Myocyte (in vitro differentiated cells): ENCODE results near the gene DNAJB9. TPM values are rescaled to one million over a fixed set of nuclear protein-coding genes. Genes with fewer than 3 reads are reported as not detected.
A peak's percentile ranks its signal among the peaks of the same experiment; 100 is the strongest.
"Not testable (repeated sequence)": the region's sequence is repeated elsewhere in the genome, so short reads cannot be mapped to it uniquely, and the experiment has no call there.

ENCODE experiments used
- DNase-seq: peaks from one replicate; pipeline ENCODE4 v3.0.0-alpha.2; 2012; ENCODE audit warnings: low read depth
- polyA plus RNA-seq: library from polyadenylated mRNA; unstranded; fragments of >200 nt; gene quantifications from one replicate; pipeline ENCODE4 v1.2.1, GENCODE V29; 2012; ENCODE audit warnings: missing spikeins
- total RNA-seq: library from RNA; depleted of rRNA; stranded (reverse); fragments of >200 nt; gene quantifications from 2 replicates; pipeline ENCODE4 v1.2.3, GENCODE V29; 2014

The DNAJB9 gene
- 85.2 and 90.5 TPM in 2 replicates for total RNA-seq
- 52.9 TPM for polyA plus RNA-seq

DNA sequence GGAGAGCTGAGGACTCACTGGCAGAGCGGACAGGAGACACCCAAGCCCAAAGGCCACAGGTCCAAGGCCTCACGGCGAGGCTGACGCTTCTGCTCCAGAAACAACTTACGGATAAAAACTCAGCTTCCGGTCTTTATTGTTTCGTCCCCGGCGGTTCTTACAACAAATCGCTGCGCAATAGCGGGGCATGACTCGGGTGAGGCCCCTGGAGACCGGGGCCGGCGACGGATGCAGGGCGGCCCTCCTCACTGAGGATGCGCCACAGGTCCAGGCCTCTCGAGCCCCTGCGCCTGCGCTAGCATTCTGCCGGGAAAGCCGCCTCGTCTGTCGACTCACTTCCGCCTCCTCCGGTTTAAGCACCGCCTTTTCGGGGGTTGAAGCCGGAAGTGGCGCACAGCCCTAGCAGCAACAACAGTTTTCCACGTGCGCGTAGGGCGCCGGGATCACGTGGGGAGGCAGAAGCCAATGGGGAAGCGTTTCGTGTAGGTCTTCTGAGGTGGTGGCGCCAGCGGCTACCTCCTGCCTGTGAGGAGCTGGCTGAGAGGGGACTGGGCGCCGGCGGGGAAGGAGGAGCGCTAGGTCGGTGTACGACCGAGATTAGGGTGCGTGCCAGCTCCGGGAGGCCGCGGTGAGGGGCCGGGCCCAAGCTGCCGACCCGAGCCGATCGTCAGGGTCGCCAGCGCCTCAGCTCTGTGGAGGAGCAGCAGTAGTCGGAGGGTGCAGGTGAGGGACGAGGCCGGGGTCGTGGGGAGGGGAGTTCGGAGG is at the start of gene DNAJB9, which contains the start of gene THAP5:
DNAJB9 (plus strand) TSS at position 494 of the 765 bp plus-strand sequence. CDS start 1,853 bp downstream, outside the sequence.
THAP5 (minus strand) TSS at position 326 of the 765 bp plus-strand sequence; CDS start at position 189, 137 bp downstream.
- DNase-seq: peak; percentile 100

DNA sequence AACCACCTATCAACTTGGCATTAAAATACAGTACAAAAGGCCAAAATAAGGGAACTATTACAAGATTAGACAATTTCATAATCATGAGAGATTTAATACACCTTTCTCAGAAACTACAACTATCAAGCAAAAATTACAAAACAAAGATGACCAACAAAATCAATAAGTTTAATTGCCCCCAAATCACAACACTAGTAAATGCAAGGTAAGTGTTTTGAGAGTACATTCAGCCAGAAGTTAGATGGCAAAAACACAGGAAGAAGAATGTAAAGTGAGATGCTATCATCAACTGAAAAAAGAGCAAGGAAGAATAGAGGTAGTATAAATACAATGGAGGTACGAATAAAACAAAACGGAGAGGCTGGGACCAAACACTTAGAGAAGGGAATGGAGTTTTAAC is 46.9 kb upstream of the DNAJB9 start:
- no peak for DNase-seq

- DNase-seq: peak; percentile 92
Measured at GRCh38 chr7:108525327-108525984, 44.2 kb upstream of the DNAJB9 start.

DNA sequence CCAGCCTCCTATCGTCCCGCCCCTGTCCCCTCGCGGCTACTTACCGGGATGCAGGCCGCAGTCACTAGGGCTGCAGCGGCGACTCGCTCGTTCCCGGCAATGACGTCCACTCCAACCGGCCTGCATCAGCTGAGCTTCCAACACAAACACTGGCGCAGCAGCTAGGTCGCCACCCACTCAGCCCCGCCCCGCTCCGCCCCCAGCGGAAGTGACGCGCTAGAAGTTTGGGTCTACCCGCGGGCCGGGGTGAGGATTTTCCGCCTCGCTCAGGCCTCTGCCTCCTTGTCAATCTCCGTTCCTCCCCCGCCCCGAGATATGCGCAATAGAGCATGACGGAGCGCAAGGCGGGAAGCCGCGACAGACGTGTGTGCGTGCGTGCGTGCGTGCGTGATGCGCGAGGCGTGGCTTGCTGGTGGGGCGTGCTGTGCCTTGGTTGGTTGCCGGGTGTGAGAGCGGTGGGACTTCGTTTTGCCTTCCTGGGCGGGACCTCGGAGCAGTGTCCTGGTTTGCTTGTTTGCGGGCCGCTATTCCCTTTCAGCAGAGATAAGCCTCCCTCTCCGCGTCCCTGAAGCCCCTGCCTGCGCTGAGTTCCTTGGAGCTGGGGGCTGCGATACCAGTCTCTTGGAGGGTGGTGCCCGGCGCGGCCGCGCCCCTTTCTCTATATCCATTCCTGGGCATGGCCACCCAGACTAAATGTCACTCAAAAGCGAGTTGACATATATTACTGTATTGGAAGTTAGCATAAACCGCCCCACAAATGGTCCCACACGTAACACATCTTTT is 43.5 kb upstream of the DNAJB9 start, which contains the start of gene PNPLA8:
PNPLA8 (minus strand) TSS at position 151 of the 783 bp plus-strand sequence. CDS start 10,644 bp downstream, outside the sequence.
- DNase-seq: peak; percentile 100

GRCh38 chr7:108526768-108527017 is 43.0 kb upstream of the DNAJB9 start:
- no peak for DNase-seq

- no peak for DNase-seq
Measured at GRCh38 chr7:108528183-108528712, 41.4 kb upstream of the DNAJB9 start.

GRCh38 chr7:108529341-108529740 is 40.3 kb upstream of the DNAJB9 start:
- no peak for DNase-seq

- DNase-seq: no peak
Measured at GRCh38 chr7:108533712-108534111, 36.0 kb upstream of the DNAJB9 start.

GRCh38 chr7:108535257-108535656 is 34.4 kb upstream of the DNAJB9 start:
- no peak for DNase-seq

DNA sequence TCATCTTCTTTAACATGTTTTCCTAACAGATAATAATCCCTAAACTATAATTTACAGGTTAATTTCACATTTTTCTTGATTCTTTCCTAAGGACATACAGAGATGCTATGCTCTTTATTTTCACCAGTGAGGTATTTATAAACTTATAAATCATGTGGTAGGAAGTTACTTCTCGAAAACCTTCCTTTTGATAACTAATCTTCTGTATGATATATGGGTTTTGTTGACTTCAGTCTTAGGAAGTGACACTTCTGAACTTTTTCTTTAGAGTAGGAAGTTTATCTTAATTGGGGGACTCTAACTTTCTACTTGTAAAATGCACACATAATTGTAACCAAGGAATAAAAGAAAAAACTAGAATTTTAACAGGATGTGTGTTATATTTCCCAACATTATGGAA is 33.9 kb upstream of the DNAJB9 start:
- no peak for DNase-seq

DNA sequence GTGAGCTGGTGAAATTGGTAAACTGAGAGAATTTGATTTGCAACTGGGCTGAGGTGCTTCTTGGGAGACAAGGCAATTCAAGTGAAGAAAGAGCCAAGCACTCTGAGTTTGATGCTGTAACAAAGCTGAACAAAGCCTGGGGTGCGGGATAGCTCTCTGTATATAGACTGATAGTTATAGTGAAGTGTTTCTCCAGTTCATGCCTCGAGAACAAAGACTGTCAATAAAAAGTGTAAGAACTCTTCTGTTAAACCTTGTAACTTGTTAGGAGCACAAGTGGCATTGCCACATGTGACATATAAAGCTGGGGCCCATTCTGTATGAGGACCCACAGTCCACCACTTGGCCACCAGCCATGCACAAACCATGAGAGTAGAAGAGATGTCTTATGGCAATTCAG is 32.4 kb upstream of the DNAJB9 start:
- DNase-seq: no peak

DNA sequence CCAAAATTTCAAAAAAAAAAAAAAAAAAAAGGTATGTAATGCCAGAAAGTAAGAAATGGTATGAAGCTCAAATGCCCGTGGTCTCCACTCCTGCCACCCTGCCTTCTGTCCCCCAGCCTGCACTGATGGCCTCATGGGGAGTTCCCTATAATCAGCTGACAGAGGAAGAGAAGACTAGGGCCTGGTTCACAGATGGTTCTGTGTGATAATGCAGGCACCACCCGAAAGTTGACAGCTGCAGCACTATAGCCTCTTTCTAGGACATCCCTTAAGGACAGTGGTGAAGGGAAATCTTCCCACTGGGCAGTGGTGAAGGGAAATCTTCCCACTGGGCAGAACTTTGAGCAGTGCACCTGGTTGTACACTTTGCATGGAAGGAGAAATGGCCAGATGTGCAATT is 31.4 kb upstream of the DNAJB9 start:
- peak; percentile 77 for DNase-seq

GRCh38 chr7:108538685-108539084 is 31.0 kb upstream of the DNAJB9 start:
- not testable (repeated sequence) for DNase-seq

- DNase-seq: no peak
Measured at GRCh38 chr7:108541478-108541877, 28.2 kb upstream of the DNAJB9 start.

GRCh38 chr7:108548141-108548896 is 21.4 kb upstream of the DNAJB9 start:
- not testable (repeated sequence) for DNase-seq

DNA sequence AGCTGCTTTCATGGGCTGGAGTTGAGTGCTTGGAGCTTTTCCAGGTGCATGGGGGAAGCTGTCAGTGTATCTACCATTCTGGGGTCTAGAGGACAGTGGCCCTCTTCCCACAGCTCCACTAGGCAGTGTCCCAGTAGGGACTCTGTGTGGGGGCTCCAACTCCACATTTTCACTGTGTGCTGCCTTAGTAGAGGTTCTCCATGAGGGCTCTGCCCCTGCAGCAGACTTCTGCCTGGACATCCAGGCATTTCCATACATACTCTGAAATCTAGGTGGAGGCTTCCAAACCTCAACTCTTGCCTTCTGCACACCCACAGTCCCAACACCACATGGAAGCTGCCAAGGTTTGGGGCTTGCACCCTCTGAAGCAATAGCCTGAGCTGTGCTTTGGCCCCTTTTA is 13.0 kb upstream of the DNAJB9 start:
- DNase-seq: not testable (repeated sequence)

DNA sequence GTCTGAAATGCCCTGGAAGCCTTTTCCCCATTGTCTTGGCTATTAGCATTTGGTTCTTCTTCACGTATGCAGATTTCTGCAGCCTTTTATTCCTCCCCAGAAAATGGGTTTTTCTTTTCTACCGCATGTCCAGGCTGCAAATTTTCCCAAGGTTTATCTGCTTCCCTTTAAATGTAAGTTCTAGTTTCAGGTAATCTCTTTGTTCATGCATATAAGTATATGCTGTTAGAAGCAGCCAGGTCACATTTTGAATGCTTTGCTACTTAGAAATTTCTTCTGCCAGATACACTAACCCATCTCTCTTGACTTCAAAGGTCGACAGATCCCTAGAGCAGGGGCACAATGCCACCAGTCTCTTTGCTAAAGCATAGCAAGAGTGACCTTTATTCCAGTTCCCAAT is 12.5 kb upstream of the DNAJB9 start:
- DNase-seq: no peak

- no peak for DNase-seq
Measured at GRCh38 chr7:108557617-108558016, 12.1 kb upstream of the DNAJB9 start.

DNA sequence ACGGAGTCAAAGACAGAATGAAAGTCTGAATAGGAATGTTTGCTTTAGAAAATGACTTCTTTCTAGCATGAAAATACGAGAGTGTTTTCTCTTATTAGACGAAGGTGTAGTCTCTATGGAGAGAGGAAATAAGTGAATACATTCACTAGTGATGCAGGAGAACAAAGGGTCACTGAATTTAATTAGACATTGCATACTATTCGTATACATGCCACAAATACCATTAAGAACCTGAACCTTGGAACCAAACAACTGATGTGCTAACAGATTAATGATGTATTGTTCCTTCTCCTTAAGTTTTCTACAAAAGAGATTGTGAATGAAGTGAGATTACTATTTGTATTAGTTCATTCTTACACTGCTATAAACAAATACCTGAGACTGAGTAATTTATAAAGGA is 10.4 kb upstream of the DNAJB9 start:
- no peak for DNase-seq

GRCh38 chr7:108561047-108561619 is 8.5 kb upstream of the DNAJB9 start:
- DNase-seq: peak; percentile 76

DNA sequence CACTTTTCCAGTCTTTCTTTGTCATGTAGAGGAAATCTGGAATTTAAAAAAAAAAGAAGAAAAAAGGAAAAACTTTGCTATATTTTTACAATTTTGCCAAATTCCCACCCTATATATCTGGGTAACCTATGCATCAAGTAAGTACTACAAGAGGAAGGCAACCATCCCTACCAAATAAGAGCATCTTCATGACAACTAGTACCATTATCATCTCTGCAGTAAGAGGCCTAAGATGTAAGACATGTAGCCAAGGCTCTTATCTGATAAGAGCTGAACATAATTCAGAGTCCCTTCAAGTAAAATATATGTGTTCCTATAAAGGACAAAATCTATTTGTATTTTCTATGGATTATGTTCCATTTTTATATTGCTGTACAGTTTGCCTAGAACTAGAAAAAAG is 3.7 kb upstream of the DNAJB9 start:
- DNase-seq: no peak
